Transverse colon (tissue), 4 donors: ENCODE measurements around the gene RAPGEF4.

Experiments
- CTCF ChIP-seq, 5 experiments: fragments of 200-600 bp in 3 of 5; fragments of 450-650 bp in 2 of 5; sonication (generic) in 3 of 5; IDR thresholded peaks; 1 replicate in 2 of 5; 2 replicates in 3 of 5; pipeline ENCODE4 v1.5.1; 2016 to 2017; ENCODE audit warnings: antibody characterized with exemption in 5 of 5, inconsistent platforms in 3 of 5, mild to moderate bottlenecking in 2 of 5, moderate library complexity in 1 of 5
- POLR2A ChIP-seq: fragments of 450-650 bp; IDR thresholded peaks from one replicate; pipeline ENCODE4 v1.6.1; 2016; ENCODE audit warnings: antibody characterized with exemption, mild to moderate bottlenecking, moderate library complexity
- POLR2AphosphoS5 ChIP-seq, 3 donors: sonication (generic); formaldehyde crosslinking; IDR thresholded peaks; one replicate each; pipeline ENCODE4 v1.6.1; 2016; ENCODE audit warnings: antibody characterized with exemption in 3 of 3

GRCh38 chr2:173075056-173075780 lies 339.6 kb downstream of the RAPGEF4 start:
- TF ChIP-seq CTCF (IDR thresholded peaks at IDR 0.05) (no peak), POLR2A (no peak), POLR2AphosphoS5 (IDR thresholded peaks at IDR 0.05) (no peak)
